Measurements from ENCODE around the gene AGBL3.

AGBL3 gene

GRCh38 chr7:134986363-134987251 lies at the start of gene AGBL3:
AGBL3 (plus strand) TSS chr7:134986508; CDS start chr7:134987934, 1,426 bp downstream.
- peak; percentile 73 for DNase-seq (ENCODE audit: low read depth)

GRCh38 chr7:134936893-134937510 lies 49.3 kb upstream of the AGBL3 start:
- no peak for DNase-seq (ENCODE audit: low read depth)

GRCh38 chr7:134938141-134938540 lies 48.2 kb upstream of the AGBL3 start:
- DNase-seq (ENCODE audit: low read depth): no peak

GRCh38 chr7:134939136-134939535 lies 47.2 kb upstream of the AGBL3 start:
- no peak for DNase-seq (ENCODE audit: low read depth)

- no peak for DNase-seq (ENCODE audit: low read depth)
Measured at GRCh38 chr7:134940729-134941128, 45.6 kb upstream of the AGBL3 start.

GRCh38 chr7:134941185-134941900 lies 45.0 kb upstream of the AGBL3 start:
- DNase-seq (ENCODE audit: low read depth): no peak

- no peak for DNase-seq (ENCODE audit: low read depth)
Measured at GRCh38 chr7:134941952-134942351, 44.4 kb upstream of the AGBL3 start.

GRCh38 chr7:134942690-134943466 lies 43.4 kb upstream of the AGBL3 start:
- no peak for DNase-seq (ENCODE audit: low read depth)

GRCh38 chr7:134943785-134944400 lies 42.4 kb upstream of the AGBL3 start:
- DNase-seq (ENCODE audit: low read depth): no peak

GRCh38 chr7:134945691-134946090 lies 40.6 kb upstream of the AGBL3 start:
- DNase-seq (ENCODE audit: low read depth): no peak

GRCh38 chr7:134946260-134946659 lies 40.0 kb upstream of the AGBL3 start:
- no peak for DNase-seq (ENCODE audit: low read depth)

GRCh38 chr7:134947329-134947728 lies 39.0 kb upstream of the AGBL3 start:
- DNase-seq (ENCODE audit: low read depth): no peak

GRCh38 chr7:134947831-134948230 lies 38.5 kb upstream of the AGBL3 start:
- no peak for DNase-seq (ENCODE audit: low read depth)

GRCh38 chr7:134948246-134948645 lies 38.1 kb upstream of the AGBL3 start:
- no peak for DNase-seq (ENCODE audit: low read depth)

- no peak for DNase-seq (ENCODE audit: low read depth)
Measured at GRCh38 chr7:134948736-134949135, 37.6 kb upstream of the AGBL3 start.

- DNase-seq (ENCODE audit: low read depth): no peak
Measured at GRCh38 chr7:134949171-134949570, 37.1 kb upstream of the AGBL3 start.

- DNase-seq (ENCODE audit: low read depth): no peak
Measured at GRCh38 chr7:134954197-134955082, 31.9 kb upstream of the AGBL3 start.

GRCh38 chr7:134957005-134957404 lies 29.3 kb upstream of the AGBL3 start:
- no peak for DNase-seq (ENCODE audit: low read depth)

GRCh38 chr7:134959810-134960209 lies 26.5 kb upstream of the AGBL3 start:
- no peak for DNase-seq (ENCODE audit: low read depth)

- DNase-seq (ENCODE audit: low read depth): no peak
Measured at GRCh38 chr7:134962270-134962780, 24.0 kb upstream of the AGBL3 start.

Measured in activated T-helper 1 cell treated with Interleukin-2 at 50 U/mL for 16 hours (primary cell).